NCI-H524 treated with DMSO at 0.1 percent for 48 hours (cell line): ENCODE measurements around the gene MBOAT2.
"Not testable (repeated sequence)": the region's sequence is repeated elsewhere in the genome, so short reads cannot be mapped to it uniquely, and the experiment has no call there.

Source experiments
- DNase-seq: peaks from one replicate; lab custom pipeline; 2025; lab: John Stamatoyannopoulos, UW

Gene MBOAT2

DNA sequence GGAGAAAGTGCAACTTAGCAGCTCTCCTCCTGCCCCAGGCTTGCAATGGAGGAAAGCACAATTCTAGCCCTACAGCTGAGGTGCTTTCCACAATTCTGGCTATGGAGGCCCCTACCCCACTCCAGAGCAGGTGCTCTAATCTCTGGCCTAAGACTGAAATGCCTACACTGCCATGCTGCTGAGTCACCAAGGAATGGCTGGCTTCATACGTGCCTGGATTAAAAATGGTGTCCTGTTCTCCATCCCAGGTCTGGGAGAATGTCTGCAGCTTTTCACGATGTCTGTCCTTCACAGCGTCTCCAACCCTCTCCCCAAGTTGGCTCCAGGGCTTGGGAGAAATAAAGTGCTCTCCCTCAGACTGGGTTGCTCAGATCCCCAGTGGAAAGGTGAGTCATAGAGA is 48.5 kb downstream of the MBOAT2 start:
- DNase-seq = no peak

DNA sequence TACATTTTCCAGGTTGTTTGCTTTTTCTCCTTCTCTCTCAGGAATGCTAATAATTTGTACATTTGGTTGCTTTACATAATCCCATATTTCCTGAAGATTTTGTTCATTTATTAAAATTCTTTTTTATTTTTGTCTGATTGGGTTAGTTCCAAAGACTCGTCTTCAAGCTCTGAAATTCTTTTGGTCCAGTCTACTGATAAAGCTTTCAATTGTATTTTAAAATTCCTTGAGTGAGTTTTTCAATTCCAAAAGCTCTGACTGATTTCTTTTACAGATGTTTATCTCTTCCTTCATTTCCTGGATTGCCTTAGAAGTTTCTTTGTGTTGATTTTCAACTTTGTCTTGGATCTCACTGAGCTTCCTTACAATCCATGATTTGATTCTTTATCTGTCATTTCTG is 50.0 kb downstream of the MBOAT2 start:
- no peak for DNase-seq

DNA sequence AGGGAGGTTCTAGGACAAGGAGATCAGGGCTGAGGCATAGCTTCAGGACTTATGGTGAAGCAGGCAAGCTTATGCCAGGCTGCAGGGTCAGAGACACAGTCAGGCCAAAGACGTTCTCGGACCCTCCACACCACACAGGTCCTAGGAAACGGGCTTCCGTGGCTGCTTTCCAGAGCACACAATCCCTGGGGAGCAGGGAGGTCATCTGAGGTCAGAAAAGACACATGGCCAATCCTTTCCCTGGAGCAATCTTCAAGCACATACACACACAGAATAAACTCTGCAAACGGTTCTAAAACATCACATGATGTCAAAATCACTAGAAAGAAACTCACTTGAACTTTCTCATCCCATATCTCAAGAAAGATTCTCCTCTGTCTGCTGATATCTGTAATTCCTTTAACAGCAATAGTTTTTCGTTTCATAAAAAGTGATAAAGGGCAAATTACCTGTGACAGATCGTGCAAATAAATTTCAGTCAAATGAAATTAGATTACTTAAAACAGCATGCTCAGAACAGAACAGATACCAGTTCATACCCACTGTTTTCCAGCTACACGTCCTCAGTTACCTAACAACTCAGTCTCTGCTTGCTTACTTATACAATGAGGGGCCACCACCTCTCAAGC is 63.9 kb downstream of the MBOAT2 start:
- no peak for DNase-seq

DNA sequence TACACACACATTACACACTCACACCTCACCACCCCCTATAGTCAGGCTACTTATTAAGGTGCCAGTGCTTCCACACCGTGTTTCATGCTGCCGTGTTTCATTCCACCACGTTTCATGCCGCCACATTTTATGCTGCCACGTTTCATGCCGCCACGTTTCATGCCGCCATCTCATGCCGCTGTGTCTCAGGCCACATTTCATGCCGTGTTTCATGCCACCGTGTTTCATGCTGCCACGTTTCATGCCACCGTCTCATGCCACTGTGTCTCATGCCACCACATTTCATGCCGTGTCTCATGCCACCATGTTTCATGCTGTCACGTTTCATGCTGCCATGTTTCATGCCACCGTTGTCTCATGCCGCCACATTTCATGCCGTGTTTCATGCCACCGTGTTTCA is 65.1 kb downstream of the MBOAT2 start:
- DNase-seq = no peak

DNA sequence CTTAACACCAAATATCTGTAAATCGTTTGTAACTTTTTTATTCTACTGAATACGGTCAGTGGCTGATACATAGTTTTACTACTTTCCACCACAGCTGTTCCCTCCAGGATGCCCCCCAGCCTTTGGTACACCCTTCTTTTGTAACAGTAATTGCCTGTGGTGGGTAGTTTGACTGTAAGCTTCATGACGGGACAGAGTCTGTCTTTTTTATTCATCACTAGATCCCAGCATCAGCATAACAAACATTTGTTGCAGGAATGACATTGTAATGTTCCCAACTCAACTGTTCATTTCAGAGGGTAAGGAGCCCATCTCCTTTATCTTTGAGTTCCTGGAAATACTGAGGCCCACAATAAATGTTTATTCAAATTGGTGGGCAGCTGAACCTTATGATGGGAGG is 67.5 kb downstream of the MBOAT2 start:
- DNase-seq = no peak

- DNase-seq = no peak
Observed at GRCh38 chr2:8934338-8934737, 69.1 kb downstream of the MBOAT2 start.

GRCh38 chr2:8932702-8933101 is 70.8 kb downstream of the MBOAT2 start:
- no peak for DNase-seq

GRCh38 chr2:8930185-8930584 is 73.3 kb downstream of the MBOAT2 start:
- not testable (repeated sequence) for DNase-seq

GRCh38 chr2:8929128-8929527 is 74.4 kb downstream of the MBOAT2 start:
- DNase-seq = no peak

DNA sequence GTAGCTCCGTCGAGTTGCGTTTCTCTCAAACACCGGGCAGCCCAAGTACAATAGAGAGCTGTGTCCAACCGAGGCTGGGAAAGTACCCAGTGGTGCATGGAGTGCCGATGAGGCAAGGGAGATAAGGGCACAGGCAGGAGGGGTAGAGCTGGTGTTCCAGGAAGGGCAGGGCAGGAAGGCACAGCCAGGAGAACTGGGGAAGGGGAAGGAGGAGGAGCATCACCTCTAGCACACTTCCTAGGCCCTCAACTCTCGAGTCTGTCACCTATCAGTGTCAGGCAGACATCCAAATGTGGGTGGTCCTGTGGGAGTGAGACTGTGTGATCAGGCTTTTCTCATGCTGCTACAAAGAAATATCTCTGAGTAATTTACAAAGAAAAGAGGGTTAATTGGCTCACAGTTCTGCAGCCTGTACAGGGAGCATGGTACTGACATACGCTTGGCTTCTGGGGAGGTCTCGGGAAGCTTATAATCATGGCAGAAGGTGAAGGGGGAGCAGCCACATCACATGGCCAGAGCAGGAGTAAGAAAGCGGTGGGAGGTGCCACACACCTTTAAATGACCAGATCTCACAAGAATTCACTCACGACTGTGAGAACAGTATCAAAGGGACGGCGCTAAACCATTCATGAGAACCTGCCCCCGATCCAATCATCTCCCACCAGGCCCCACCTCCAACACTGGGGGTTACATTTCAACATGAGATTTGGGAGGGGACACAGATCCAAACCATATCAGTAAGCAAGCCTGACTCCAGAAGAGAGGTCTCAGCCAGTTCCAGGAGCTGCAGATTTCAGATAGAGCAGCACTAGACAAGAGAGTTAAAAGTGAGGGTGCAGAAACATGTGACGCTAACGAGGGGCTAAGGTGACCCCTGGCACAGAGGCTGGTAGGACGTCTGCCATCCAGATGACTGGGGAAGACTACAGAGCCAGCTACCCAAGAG is 75.7 kb downstream of the MBOAT2 start:
- no peak for DNase-seq

DNA sequence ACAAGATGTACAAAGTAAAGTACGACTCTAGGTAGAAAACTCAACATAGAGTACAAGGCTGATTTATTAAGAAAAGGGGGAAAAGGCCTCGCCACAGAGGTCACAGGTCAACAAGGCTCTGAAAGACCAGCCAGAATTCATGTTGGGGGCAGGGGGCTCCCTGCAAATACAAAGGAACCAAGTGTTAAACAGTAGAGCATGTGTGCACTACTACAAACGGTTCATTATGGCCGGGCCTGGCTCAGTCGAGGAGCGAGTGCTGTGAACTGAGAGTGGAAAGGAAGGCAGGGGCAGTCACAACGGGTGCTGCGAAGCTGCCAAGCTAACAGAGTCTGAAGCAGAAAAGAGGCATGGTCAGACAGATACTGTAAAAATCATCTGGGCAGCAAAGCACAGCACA is 77.1 kb downstream of the MBOAT2 start:
- no peak for DNase-seq

GRCh38 chr2:8925411-8925810 is 78.1 kb downstream of the MBOAT2 start:
- DNase-seq = no peak

DNA sequence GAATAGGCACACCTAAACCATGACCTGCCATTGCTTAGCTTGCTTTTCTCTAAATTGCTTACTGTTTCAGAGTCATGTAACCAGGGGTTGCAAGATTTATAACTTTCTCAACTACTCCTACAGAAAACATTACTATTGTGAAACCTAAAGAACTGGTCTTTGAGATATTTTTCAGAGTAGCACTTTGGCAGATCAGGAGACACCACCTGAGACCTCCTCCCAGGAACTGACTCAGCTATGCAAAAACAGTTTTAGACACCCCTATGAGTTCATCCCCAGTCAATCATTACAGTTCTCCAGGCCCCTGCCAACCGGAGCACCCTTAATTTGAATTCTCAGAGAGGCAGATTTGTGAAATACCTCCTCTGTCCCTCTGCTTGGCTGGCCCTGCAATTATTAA is 80.3 kb downstream of the MBOAT2 start:
- DNase-seq = no peak

GRCh38 chr2:8922431-8922830 is 81.1 kb downstream of the MBOAT2 start:
- DNase-seq = no peak

DNA sequence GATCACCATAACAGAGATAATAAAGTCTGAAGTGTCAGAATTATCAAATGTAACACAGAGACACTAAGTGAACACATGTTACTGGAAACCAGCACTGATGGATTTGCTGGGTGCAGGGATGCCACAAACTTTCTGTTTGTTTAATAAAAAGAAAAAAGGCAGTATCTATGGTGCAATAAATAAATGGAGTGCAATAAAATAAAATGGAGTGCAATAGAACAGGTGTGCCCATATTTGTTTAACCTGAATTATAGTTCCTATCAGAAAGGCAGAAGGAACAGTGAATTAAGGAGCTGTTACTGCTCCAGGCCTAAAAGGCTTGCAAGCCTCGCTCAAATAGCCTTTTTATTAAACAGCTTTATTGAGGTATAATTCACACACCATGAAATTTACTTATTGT is 85.1 kb downstream of the MBOAT2 start:
- no peak for DNase-seq

- no peak for DNase-seq
Observed at GRCh38 chr2:8915941-8916340, 87.5 kb downstream of the MBOAT2 start.

- DNase-seq = not testable (repeated sequence)
Observed at GRCh38 chr2:8913767-8914166, 89.7 kb downstream of the MBOAT2 start.

DNA sequence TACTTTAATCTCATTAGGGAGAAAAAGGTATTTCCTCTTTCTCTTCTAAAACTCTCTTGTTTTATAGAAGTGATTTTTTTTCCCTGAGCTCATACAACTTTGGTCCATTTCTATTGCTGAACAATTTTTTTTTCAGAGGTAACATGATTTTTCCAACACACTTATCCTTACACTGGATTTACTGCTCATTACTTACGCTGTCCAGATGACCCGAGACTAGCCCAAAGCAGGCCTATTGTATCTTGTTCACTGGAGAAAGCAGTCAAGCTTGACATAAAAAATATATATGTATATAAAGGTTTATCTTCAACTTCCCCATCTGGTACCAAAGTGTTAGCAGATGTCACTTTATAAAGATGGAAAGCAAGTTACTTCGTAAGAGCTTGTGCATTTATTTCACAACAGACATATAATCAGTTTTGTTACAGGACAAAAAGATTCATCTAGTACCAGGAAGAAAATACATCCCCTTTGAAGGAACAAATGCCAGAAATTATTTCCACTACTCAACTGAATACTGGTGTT is 95.7 kb downstream of the MBOAT2 start:
- peak; percentile 52 for DNase-seq

GRCh38 chr2:8903924-8904323 is 99.6 kb downstream of the MBOAT2 start:
- not testable (repeated sequence) for DNase-seq

- not testable (repeated sequence) for DNase-seq
Observed at GRCh38 chr2:8902757-8903156, 100.7 kb downstream of the MBOAT2 start.

- not testable (repeated sequence) for DNase-seq
Observed at GRCh38 chr2:8897206-8897605, 106.3 kb downstream of the MBOAT2 start.

- not testable (repeated sequence) for DNase-seq
Observed at GRCh38 chr2:8896671-8897070, 106.8 kb downstream of the MBOAT2 start.
